Activated CD4-positive, alpha-beta memory T cell treated with anti-CD3 and anti-CD28 coated beads, Interleukin-2, amount 10 ng/mL, durations not matched to agents 7 days and 5 days (primary cell): ENCODE measurements around the gene CAPN7. TPM values are rescaled to one million over a fixed set of nuclear protein-coding genes. Genes with fewer than 3 reads are reported as not detected.

Experiments
- CTCF ChIA-PET: fragments of 350-600 bp; sonication (Branson Sonifier 250); formaldehyde crosslinking; loops from one replicate; lab custom pipeline; 2021; ENCODE audit warnings: antibody characterized with exemption, inconsistent platforms; lab: Charles Lee
- POLR2A ChIA-PET: fragments of 350-600 bp; sonication (Branson Sonifier 250); formaldehyde crosslinking; loops from one replicate; lab custom pipeline; 2021; ENCODE audit warnings: antibody characterized with exemption; lab: Charles Lee
- DNase-seq: peaks from one replicate; pipeline ENCODE4 v3.0.0-alpha.2; 2020
- H3K27ac Mint-ChIP-seq: one replicate; pipeline ENCODE4 v1.8.0; 2021; ENCODE audit warnings: mild to moderate bottlenecking, mixed read lengths
- H3K27me3 Mint-ChIP-seq: one replicate; pipeline ENCODE4 v1.8.0; 2021; ENCODE audit warnings: mixed read lengths
- H3K36me3 Mint-ChIP-seq: one replicate; pipeline ENCODE4 v1.8.0; 2021; ENCODE audit warnings: low read depth, mixed read lengths
- H3K4me1 Mint-ChIP-seq: one replicate; pipeline ENCODE4 v1.8.0; 2021; ENCODE audit warnings: mixed read lengths
- H3K4me3 Mint-ChIP-seq: one replicate; pipeline ENCODE4 v1.8.0; 2021; ENCODE audit warnings: mild to moderate bottlenecking, mixed read lengths
- H3K9me3 Mint-ChIP-seq: one replicate; pipeline ENCODE4 v1.8.0; 2021; ENCODE audit warnings: mixed read lengths
- total RNA-seq, 2 experiments: library from RNA; stranded (reverse); gene quantifications; one replicate each; pipeline ENCODE4 v1.2.3, GENCODE V29; 2021

Gene CAPN7
- total RNA-seq, 2 experiments from 2014 or later = 29.6 to 30.1 TPM

DNA sequence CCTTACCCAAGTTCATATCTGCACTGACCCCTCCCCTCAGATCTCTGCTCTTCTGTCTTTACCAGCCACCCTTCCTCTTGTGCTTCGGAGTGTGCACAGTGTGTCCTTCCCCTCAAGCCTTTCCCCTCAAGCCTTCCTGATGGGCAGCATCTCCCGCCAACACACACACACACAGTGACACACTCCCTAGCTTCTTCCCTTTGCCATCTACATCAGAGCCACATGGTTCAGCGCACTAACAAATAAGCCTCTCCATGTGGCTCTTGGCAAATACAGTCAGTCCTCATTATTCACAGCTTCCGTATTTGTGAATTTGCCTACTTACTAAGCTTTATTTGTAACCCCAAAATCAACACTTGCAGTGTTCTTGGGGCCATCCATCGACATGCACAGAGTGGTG, 88.9 kb downstream of the CAPN7 start:
- no peak for DNase-seq
- Mint-ChIP-seq H3K4me1 (peaks cover 84% of the 10 kb centered on the region), H3K4me3 (no peak overlapping the region), H3K9me3 (no peaks in the 10 kb centered on the region), H3K27me3 (no peaks in the 10 kb centered on the region), H3K27ac (peak overlapping the region; percentile 9), H3K36me3 (peaks cover 48% of the 10 kb centered on the region)
- POLR2A ChIA-PET = interaction anchor here (0.9 to 1.8 kb wide), 6 partner anchors 9 to 36 kb away, joined by 3 to 7 read pairs (median 4); no protein-coding TSS in a partner anchor
- CTCF ChIA-PET = interaction anchor here (1.0 to 2.8 kb wide), 4 partner anchors 13 to 38 kb away, joined by 3 to 8 read pairs (median 4); partner anchors contain the start of gene SH3BP5

DNA sequence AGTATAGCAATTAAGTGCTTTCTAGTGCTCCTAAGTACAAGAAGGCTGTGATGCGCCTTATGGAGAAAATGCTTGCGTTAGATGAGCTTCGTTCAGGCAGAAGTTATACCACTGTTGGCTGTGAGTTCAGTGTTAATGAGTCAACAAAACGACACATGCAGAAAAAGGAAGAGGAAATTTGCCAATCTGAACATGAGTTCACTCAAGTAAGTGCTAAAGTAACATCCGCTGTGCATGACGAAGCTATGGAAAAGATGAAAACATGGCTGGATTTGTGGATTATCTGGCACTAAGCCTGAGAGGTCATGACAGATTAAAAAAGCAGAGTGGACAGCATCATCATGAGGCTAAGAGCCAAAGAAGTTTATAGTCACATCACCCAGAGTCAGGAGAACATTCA, 89.5 kb downstream of the CAPN7 start:
- Mint-ChIP-seq H3K36me3 (peaks cover 51% of the 10 kb centered on the region), H3K27ac (peak overlapping the region; percentile 63), H3K4me1 (peaks cover 84% of the 10 kb centered on the region), H3K9me3 (no peaks in the 10 kb centered on the region), H3K4me3 (no peak overlapping the region), H3K27me3 (no peaks in the 10 kb centered on the region)
- CTCF ChIA-PET = interaction anchor here (1.0 to 2.8 kb wide), 4 partner anchors 12 to 37 kb away, joined by 3 to 8 read pairs (median 4); partner anchors contain the start of gene SH3BP5
- DNase-seq = no peak
- POLR2A ChIA-PET = interaction anchor here (0.9 to 1.8 kb wide), 6 partner anchors 9 to 35 kb away, joined by 3 to 7 read pairs (median 4); no protein-coding TSS in a partner anchor

DNA sequence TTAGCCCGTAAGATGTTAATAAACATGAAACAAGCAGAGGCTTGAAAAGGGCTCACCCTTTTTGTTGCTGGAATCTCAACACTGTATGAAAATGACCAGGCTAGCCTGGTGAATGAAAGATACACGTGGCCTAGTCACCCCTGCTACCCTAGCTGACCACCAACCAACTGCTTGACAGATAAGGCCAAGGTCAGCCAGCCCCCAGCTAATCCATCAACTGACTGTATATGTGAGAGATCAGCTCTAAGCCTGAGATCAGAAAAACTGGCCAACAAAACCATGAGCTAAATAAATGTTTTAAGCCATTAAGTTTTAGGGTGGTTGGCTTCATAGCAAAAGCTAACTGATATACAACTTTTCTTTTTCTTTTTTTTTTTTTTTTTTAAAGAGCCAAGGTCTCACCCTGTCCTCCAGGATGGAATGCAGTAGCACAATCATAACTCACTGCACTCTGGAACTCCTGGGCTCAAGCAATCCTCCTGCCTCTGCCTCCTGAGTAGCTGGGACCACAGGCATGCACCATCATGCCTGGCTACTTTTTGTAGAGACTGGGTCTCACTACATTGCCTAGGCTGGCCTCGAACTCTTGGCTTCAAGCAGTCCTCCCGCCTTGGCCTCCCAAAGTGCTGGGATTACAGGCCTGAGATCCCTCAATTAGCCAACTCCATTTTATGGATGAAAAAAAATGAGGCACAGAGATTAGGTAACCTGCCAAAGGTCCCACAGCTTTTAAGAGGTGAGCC, 91.7 kb downstream of the CAPN7 start:
- no peak overlapping the region for H3K27ac Mint-ChIP-seq
- H3K9me3 Mint-ChIP-seq = no peaks in the 10 kb centered on the region
- POLR2A ChIA-PET = no interaction called here

DNA sequence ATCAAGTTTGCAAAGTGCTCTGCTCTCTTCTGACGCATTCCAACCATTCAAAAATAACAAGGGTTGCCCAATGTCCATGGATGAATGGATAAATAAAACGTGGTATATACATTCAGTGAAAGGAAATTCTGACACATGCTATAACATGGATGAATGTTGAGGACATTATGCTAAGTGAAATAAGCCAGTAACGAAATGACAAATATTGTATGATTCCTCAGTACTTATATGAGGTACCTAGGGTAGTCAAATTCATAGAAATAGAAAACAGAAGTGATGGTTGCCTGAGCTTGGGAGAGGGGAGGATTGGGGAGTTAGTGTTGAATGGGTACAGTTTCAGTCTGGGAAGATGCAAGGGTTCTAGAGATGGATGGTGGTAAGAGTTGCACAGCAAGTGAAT, 92.5 kb downstream of the CAPN7 start:
- H3K9me3 Mint-ChIP-seq = no peaks in the 10 kb centered on the region
- no peaks in the 10 kb centered on the region for H3K27me3 Mint-ChIP-seq
- peaks cover 82% of the 10 kb centered on the region for H3K4me1 Mint-ChIP-seq
- POLR2A ChIA-PET = no interaction called here
- DNase-seq = no peak
- peak overlapping the region; percentile 8 for H3K27ac Mint-ChIP-seq
- no peak overlapping the region for H3K4me3 Mint-ChIP-seq
- H3K36me3 Mint-ChIP-seq = peaks cover 71% of the 10 kb centered on the region
- CTCF ChIA-PET = interaction anchor here (1.0 to 1.5 kb wide), 2 partner anchors 12 to 31 kb away, joined by 3 read pairs; no protein-coding TSS in a partner anchor

More for the DNA sequence above, 91.7 kb downstream of the CAPN7 start:
- CTCF ChIA-PET = interaction anchor here (1.5 to 2.8 kb wide), 2 partner anchors 12 to 35 kb away, joined by 3 to 8 read pairs; partner anchors contain the start of gene SH3BP5
- Mint-ChIP-seq H3K27me3 (no peaks in the 10 kb centered on the region), H3K4me1 (peaks cover 82% of the 10 kb centered on the region), H3K4me3 (no peak overlapping the region), H3K36me3 (peaks cover 67% of the 10 kb centered on the region)
- no peak for DNase-seq

DNA sequence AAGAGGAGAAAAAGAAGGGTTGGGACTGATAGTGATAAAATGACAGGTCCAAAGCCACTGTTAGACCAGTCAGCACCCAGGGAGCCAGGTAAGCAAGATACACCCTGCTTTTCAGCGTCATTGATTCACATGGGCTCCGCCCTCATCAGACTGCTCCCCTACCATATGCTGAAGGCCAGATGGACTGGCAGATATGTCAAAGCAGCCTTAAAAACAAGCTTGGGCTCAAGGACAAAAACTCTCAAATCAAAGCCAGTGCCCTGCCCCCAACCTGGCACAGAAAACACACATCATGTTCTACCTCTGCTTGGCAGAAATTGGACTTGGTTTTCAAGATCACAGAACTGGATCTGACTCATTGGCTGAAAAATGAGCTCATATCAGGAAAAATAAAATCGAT, 93.0 kb downstream of the CAPN7 start:
- POLR2A ChIA-PET = interaction anchor here (0.7 to 3.5 kb wide), 2 partner anchors 8 to 200 kb away, joined by 3 to 23 read pairs; partner anchors contain the start of gene RBSN
- no peaks in the 10 kb centered on the region for H3K27me3 Mint-ChIP-seq
- no peaks in the 10 kb centered on the region for H3K9me3 Mint-ChIP-seq
- H3K27ac Mint-ChIP-seq = peak overlapping the region; percentile 8
- peaks cover 85% of the 10 kb centered on the region for H3K4me1 Mint-ChIP-seq
- H3K36me3 Mint-ChIP-seq = peaks cover 77% of the 10 kb centered on the region
- no peak for DNase-seq
- CTCF ChIA-PET = interaction anchor here (1.0 to 1.3 kb wide), 2 partner anchors 11 to 31 kb away, joined by 3 read pairs; no protein-coding TSS in a partner anchor
- H3K4me3 Mint-ChIP-seq = no peak overlapping the region

- DNase-seq = no peak
- ChIA-PET CTCF (interaction anchor here (0.6 to 1.3 kb wide), 5 partner anchors 10 to 57 kb away, joined by 3 to 4 read pairs (median 3); no protein-coding TSS in a partner anchor), POLR2A (interaction anchor here (1.2 to 3.5 kb wide), 3 partner anchors 9 to 33 kb away, joined by 3 to 23 read pairs (median 11); no protein-coding TSS in a partner anchor)
- Mint-ChIP-seq H3K4me3 (no peak overlapping the region), H3K9me3 (peaks cover 1% of the 10 kb centered on the region), H3K27ac (peak overlapping the region; percentile 52), H3K36me3 (peaks cover 70% of the 10 kb centered on the region), H3K4me1 (peaks cover 85% of the 10 kb centered on the region), H3K27me3 (no peaks in the 10 kb centered on the region)
These were observed 94.5 kb downstream of the CAPN7 start for GRCh38 chr3:15300323-15301078.

- H3K9me3 Mint-ChIP-seq = peaks cover 3% of the 10 kb centered on the region
- ChIA-PET POLR2A (interaction anchor here (1.2 to 3.5 kb wide), 3 partner anchors 9 to 34 kb away, joined by 3 to 23 read pairs (median 11); no protein-coding TSS in a partner anchor), CTCF (interaction anchor here (1.0 kb wide), 1 partner anchor 9 kb away, joined by 3 read pairs; no protein-coding TSS in a partner anchor)
- no peaks in the 10 kb centered on the region for H3K27me3 Mint-ChIP-seq
- H3K27ac Mint-ChIP-seq = no peak overlapping the region
- peaks cover 72% of the 10 kb centered on the region for H3K36me3 Mint-ChIP-seq
- peaks cover 83% of the 10 kb centered on the region for H3K4me1 Mint-ChIP-seq
- no peak overlapping the region for H3K4me3 Mint-ChIP-seq
- DNase-seq = no peak
These were observed 95.7 kb downstream of the CAPN7 start for GRCh38 chr3:15301761-15302160.

Other genes starting within 250 kb of the CAPN7 start
- 10 to 100 TPM; 34.6 to 35.0 TPM for gene MRPS25, start 140.9 kb upstream of the CAPN7 start, total RNA-seq
- gene RBSN, start 107.1 kb upstream of the CAPN7 start, total RNA-seq = 10 to 100 TPM; 19.4 to 19.7 TPM
- gene SH3BP5, start 126.3 kb downstream of the CAPN7 start, total RNA-seq = 10 to 100 TPM; 39.0 to 40.9 TPM
- 10 to 100 TPM; 16.1 TPM for gene METTL6, start 221.3 kb downstream of the CAPN7 start, total RNA-seq
- gene EAF1, start 221.4 kb downstream of the CAPN7 start, total RNA-seq = 10 to 100 TPM; 31.0 to 33.0 TPM